ENCODE results near the gene MOSMO. TPM values are rescaled to one million over a fixed set of nuclear protein-coding genes. Genes with fewer than 3 reads are reported as not detected.

Gene MOSMO
- total RNA-seq, 1 experiment from 2014 or later, result 10.9 TPM

GRCh38 chr16:22014271-22014873, 6.5 kb downstream of the MOSMO start:
- TF ChIP-seq, protein P1, sequence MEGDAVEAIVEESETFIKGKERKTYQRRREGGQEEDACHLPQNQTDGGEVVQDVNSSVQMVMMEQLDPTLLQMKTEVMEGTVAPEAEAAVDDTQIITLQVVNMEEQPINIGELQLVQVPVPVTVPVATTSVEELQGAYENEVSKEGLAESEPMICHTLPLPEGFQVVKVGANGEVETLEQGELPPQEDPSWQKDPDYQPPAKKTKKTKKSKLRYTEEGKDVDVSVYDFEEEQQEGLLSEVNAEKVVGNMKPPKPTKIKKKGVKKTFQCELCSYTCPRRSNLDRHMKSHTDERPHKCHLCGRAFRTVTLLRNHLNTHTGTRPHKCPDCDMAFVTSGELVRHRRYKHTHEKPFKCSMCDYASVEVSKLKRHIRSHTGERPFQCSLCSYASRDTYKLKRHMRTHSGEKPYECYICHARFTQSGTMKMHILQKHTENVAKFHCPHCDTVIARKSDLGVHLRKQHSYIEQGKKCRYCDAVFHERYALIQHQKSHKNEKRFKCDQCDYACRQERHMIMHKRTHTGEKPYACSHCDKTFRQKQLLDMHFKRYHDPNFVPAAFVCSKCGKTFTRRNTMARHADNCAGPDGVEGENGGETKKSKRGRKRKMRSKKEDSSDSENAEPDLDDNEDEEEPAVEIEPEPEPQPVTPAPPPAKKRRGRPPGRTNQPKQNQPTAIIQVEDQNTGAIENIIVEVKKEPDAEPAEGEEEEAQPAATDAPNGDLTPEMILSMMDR (IDR thresholded peaks at IDR 0.05; ENCODE audit: insufficient read depth in 1 of 2, low read depth in 1 of 2, low read length in 1 of 2, severe bottlenecking in 1 of 2, unreplicated experiment in 1 of 2), result no peak
- no peak for DNase-seq
- intact Hi-C loops (cut with micrococcal nuclease; ENCODE audit: unreplicated experiment), result no loop called here
- no TSS peak for BruUV-seq (replicated peaks)
- CTCF ChIA-PET, result no interaction called here
- Mint-ChIP-seq H3K4me3 (ENCODE audit: unreplicated experiment) (no peak overlapping the region), H3K4me1 (ENCODE audit: low read depth, unreplicated experiment) (no peaks in the 10 kb centered on the region), H3K36me3 (ENCODE audit: insufficient read depth, unreplicated experiment) (no peaks in the 10 kb centered on the region), H3K27me3 (ENCODE audit: insufficient read depth, unreplicated experiment) (no peaks in the 10 kb centered on the region), H3K27ac (ENCODE audit: unreplicated experiment) (no peak overlapping the region), H3K9me3 (ENCODE audit: unreplicated experiment) (no peaks in the 10 kb centered on the region)
- no peaks in the 10 kb centered on the region for H3K27me3 ChIP-seq (replicated peaks; ENCODE audit: control insufficient read depth, insufficient read depth, low read length)
- H3K9me3 ChIP-seq, result no peaks in the 10 kb centered on the region
- POLR2A ChIA-PET, result interaction anchor here (0.6 kb wide), 1 partner anchor 9 kb away, joined by 4 read pairs; no protein-coding TSS in a partner anchor
- no peaks in the 10 kb centered on the region for H3K4me1 ChIP-seq
- H3K36me3 ChIP-seq (ENCODE audit: control insufficient read depth, insufficient read depth, low read length), result no peaks in the 10 kb centered on the region
- H3K4me3 ChIP-seq (ENCODE audit: low read depth, low read length), result no peak overlapping the region

- Histone ChIP-seq H3K4me1 (no peaks in the 10 kb centered on the region), H3K36me3 (ENCODE audit: control insufficient read depth, insufficient read depth, low read length) (no peaks in the 10 kb centered on the region), H3K9me3 (no peaks in the 10 kb centered on the region), H3K4me3 (ENCODE audit: low read depth, low read length) (no peak overlapping the region), H3K27me3 (replicated peaks; ENCODE audit: control insufficient read depth, insufficient read depth, low read length) (no peaks in the 10 kb centered on the region)
- H3K4me3 Mint-ChIP-seq (ENCODE audit: unreplicated experiment), result no peak overlapping the region
- no TSS peak for BruUV-seq (replicated peaks)
- intact Hi-C loops (cut with micrococcal nuclease; ENCODE audit: unreplicated experiment), result no loop called here
- H3K27me3 Mint-ChIP-seq (ENCODE audit: insufficient read depth, unreplicated experiment), result no peaks in the 10 kb centered on the region
- H3K4me1 Mint-ChIP-seq (ENCODE audit: low read depth, unreplicated experiment), result no peaks in the 10 kb centered on the region
- H3K27ac Mint-ChIP-seq (ENCODE audit: unreplicated experiment), result no peak overlapping the region
- H3K36me3 Mint-ChIP-seq (ENCODE audit: insufficient read depth, unreplicated experiment), result no peaks in the 10 kb centered on the region
- ChIA-PET CTCF (interaction anchor here (2.1 kb wide), 1 partner anchor 61 kb away, joined by 5 read pairs; no protein-coding TSS in a partner anchor), POLR2A (no interaction called here)
- DNase-seq, result no peak
- H3K9me3 Mint-ChIP-seq (ENCODE audit: unreplicated experiment), result no peaks in the 10 kb centered on the region
- TF ChIP-seq, protein P1 (IDR thresholded peaks at IDR 0.05; ENCODE audit: insufficient read depth in 1 of 2, low read depth in 1 of 2, low read length in 1 of 2, severe bottlenecking in 1 of 2, unreplicated experiment in 1 of 2), result no peak
Measured at GRCh38 chr16:22016927-22017326, 9.0 kb downstream of the MOSMO start.

GRCh38 chr16:22018559-22018958, 10.6 kb downstream of the MOSMO start:
- H3K27ac Mint-ChIP-seq (ENCODE audit: unreplicated experiment), result no peak overlapping the region
- intact Hi-C loops (cut with micrococcal nuclease; ENCODE audit: unreplicated experiment), result no loop called here
- peaks cover 4% of the 10 kb centered on the region for H3K4me1 Mint-ChIP-seq (ENCODE audit: low read depth, unreplicated experiment)
- no peaks in the 10 kb centered on the region for H3K9me3 Mint-ChIP-seq (ENCODE audit: unreplicated experiment)
- H3K4me3 Mint-ChIP-seq (ENCODE audit: unreplicated experiment), result no peak overlapping the region
- ChIA-PET CTCF (no interaction called here), POLR2A (no interaction called here)
- H3K4me3 ChIP-seq (ENCODE audit: low read depth, low read length), result no peak overlapping the region
- H3K36me3 ChIP-seq (ENCODE audit: control insufficient read depth, insufficient read depth, low read length), result no peaks in the 10 kb centered on the region
- no peaks in the 10 kb centered on the region for H3K36me3 Mint-ChIP-seq (ENCODE audit: insufficient read depth, unreplicated experiment)
- H3K9me3 ChIP-seq, result no peaks in the 10 kb centered on the region
- H3K4me1 ChIP-seq, result no peaks in the 10 kb centered on the region
- no peak for DNase-seq
- TF ChIP-seq, protein P1 (IDR thresholded peaks at IDR 0.05; ENCODE audit: insufficient read depth in 1 of 2, low read depth in 1 of 2, low read length in 1 of 2, severe bottlenecking in 1 of 2, unreplicated experiment in 1 of 2), result no peak
- no TSS peak for BruUV-seq (replicated peaks)
- H3K27me3 Mint-ChIP-seq (ENCODE audit: insufficient read depth, unreplicated experiment), result no peaks in the 10 kb centered on the region
- no peaks in the 10 kb centered on the region for H3K27me3 ChIP-seq (replicated peaks; ENCODE audit: control insufficient read depth, insufficient read depth, low read length)

Data from Caco-2 (cell line).